Memory B cell (primary cell): Measurements from ENCODE around the gene EBPL.
"Not testable (repeated sequence)": the region's sequence is repeated elsewhere in the genome, so short reads cannot be mapped to it uniquely, and the experiment has no call there.

Experiments used
- ATAC-seq: fragments of 150-1000 bp; cut with Tn5 transposase; 2 replicates; pipeline ENCODE4 v1.10.0; 2021; ENCODE audit warnings: low read depth, mild to moderate bottlenecking, moderate library complexity
- DNase-seq, 2 donors: peaks; one replicate each; pipeline ENCODE4 v3.0.0; 2022; ENCODE audit warnings: low spot score in 2 of 2
- H3K27ac Mint-ChIP-seq: one replicate; pipeline ENCODE4 v1.8.0; 2022; ENCODE audit warnings: mild to moderate bottlenecking, moderate library complexity, mixed read lengths
- H3K27me3 Mint-ChIP-seq: one replicate; pipeline ENCODE4 v1.8.0; 2022; ENCODE audit warnings: mixed read lengths
- H3K36me3 Mint-ChIP-seq: one replicate; pipeline ENCODE4 v1.8.0; 2022; ENCODE audit warnings: mild to moderate bottlenecking, mixed read lengths
- H3K4me1 Mint-ChIP-seq: one replicate; pipeline ENCODE4 v1.8.0; 2022; ENCODE audit warnings: mixed read lengths
- H3K4me3 Mint-ChIP-seq: one replicate; pipeline ENCODE4 v1.8.0; 2022; ENCODE audit warnings: mild to moderate bottlenecking, moderate library complexity, mixed read lengths
- H3K9me3 Mint-ChIP-seq: one replicate; pipeline ENCODE4 v1.8.0; 2022; ENCODE audit warnings: mixed read lengths

The EBPL gene

DNA sequence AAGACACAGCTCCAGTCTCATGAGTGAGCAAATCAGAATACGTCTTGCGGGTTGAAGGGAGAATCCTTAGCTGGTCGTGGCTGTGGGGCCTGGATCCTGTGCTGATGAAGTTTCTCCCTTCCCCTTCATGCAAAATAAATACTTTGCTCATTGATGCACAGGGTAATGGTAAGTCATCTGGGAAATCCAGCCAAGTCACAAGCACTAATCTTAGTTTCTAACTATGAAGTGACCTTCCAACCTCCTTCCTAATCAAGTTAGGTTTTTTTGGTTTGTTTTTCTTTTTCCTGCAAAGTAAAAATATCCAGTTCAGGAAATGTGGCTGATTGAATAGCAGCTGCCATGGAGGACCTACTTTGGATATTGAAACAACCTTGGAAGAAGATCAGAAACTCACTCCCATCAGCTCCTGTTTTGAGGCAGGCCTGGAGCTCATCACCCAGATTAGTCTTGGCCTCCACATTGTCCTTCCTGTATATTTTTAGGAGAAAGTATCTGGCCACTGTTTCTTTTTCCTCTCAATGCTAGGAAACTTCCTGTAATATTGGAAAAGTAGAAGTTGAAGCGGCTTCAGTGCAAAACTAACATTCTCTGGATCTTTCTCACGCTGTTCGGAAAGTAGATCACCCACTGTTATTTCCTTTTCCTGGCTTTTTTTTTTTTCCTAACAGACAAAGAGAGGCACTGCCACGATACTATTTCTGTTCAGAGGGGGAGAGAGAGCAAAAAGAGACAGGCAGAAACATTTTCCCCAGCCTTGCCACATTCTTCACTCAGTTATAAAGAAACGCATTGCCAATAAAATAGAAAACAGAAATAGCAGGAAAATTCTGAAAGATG lies 75.2 kb downstream of the EBPL start:
- Mint-ChIP-seq H3K27me3 (peaks cover 4% of the 10 kb centered on the region), H3K4me3 (no peak overlapping the region), H3K36me3 (peaks cover 2% of the 10 kb centered on the region), H3K9me3 (no peaks in the 10 kb centered on the region), H3K27ac (no peak overlapping the region), H3K4me1 (peaks cover 4% of the 10 kb centered on the region)
- ATAC-seq: no peak
- DNase-seq: no peak

- not testable (repeated sequence) for H3K4me3 Mint-ChIP-seq, H3K27me3 Mint-ChIP-seq, ATAC-seq, H3K36me3 Mint-ChIP-seq, H3K27ac Mint-ChIP-seq, H3K9me3 Mint-ChIP-seq, H3K4me1 Mint-ChIP-seq, DNase-seq
These were observed 79.2 kb downstream of the EBPL start for GRCh38 chr13:49612042-49612441.
